Measurements from ENCODE around the gene ADAM8. TPM values are rescaled to one million over a fixed set of nuclear protein-coding genes. Genes with fewer than 3 reads are reported as not detected.

Gene ADAM8
- total RNA-seq, 2 experiments from 2014 or later: 90.8 to 91.0 TPM

- H3K4me1 Mint-ChIP-seq: peaks cover 19% of the 10 kb centered on the region
- no peak for DNase-seq
- no peaks in the 10 kb centered on the region for H3K36me3 Mint-ChIP-seq
- H3K9me3 Mint-ChIP-seq: no peaks in the 10 kb centered on the region
- H3K4me3 Mint-ChIP-seq: no peak overlapping the region
- no peak for ATAC-seq (ENCODE audit: low read depth)
- POLR2A ChIA-PET: no interaction called here
- peaks cover 2% of the 10 kb centered on the region for H3K27me3 Mint-ChIP-seq
- H3K27ac Mint-ChIP-seq: no peak overlapping the region
Measured at GRCh38 chr10:133255323-133255722, 21.3 kb downstream of the ADAM8 start.

GRCh38 chr10:133254421-133255120 is 22.1 kb downstream of the ADAM8 start:
- ATAC-seq (ENCODE audit: low read depth): no peak
- Mint-ChIP-seq H3K27ac (peak overlapping the region; percentile 30), H3K4me3 (no peak overlapping the region)

GRCh38 chr10:133253361-133253955 is 23.2 kb downstream of the ADAM8 start:
- Mint-ChIP-seq H3K27me3 (peaks cover 4% of the 10 kb centered on the region), H3K9me3 (no peaks in the 10 kb centered on the region), H3K27ac (no peak overlapping the region), H3K4me3 (no peak overlapping the region), H3K36me3 (no peaks in the 10 kb centered on the region), H3K4me1 (peaks cover 5% of the 10 kb centered on the region)
- POLR2A ChIA-PET: no interaction called here
- no peak for ATAC-seq (ENCODE audit: low read depth)
- DNase-seq: no peak

More at GRCh38 chr10:133254421-133255120, 22.1 kb downstream of the ADAM8 start:
- no peaks in the 10 kb centered on the region for H3K9me3 Mint-ChIP-seq
- H3K36me3 Mint-ChIP-seq: no peaks in the 10 kb centered on the region
- no peak for DNase-seq
- H3K4me1 Mint-ChIP-seq: peaks cover 11% of the 10 kb centered on the region
- POLR2A ChIA-PET: no interaction called here
- H3K27me3 Mint-ChIP-seq: peaks cover 4% of the 10 kb centered on the region

- Mint-ChIP-seq H3K27me3 (peaks cover 4% of the 10 kb centered on the region), H3K4me1 (peaks cover under 1% of the 10 kb centered on the region), H3K36me3 (no peaks in the 10 kb centered on the region), H3K27ac (no peak overlapping the region), H3K4me3 (no peak overlapping the region), H3K9me3 (no peaks in the 10 kb centered on the region)
- POLR2A ChIA-PET: no interaction called here
- ATAC-seq (ENCODE audit: low read depth) (no peak), DNase-seq (no peak)
Measured at GRCh38 chr10:133252223-133252552, 24.5 kb downstream of the ADAM8 start.

GRCh38 chr10:133251388-133252222 is 25.1 kb downstream of the ADAM8 start:
- peaks cover 4% of the 10 kb centered on the region for H3K4me1 Mint-ChIP-seq
- peaks cover 4% of the 10 kb centered on the region for H3K27me3 Mint-ChIP-seq
- POLR2A ChIA-PET: no interaction called here
- DNase-seq: no peak
- no peak overlapping the region for H3K4me3 Mint-ChIP-seq
- no peak for ATAC-seq (ENCODE audit: low read depth)
- H3K27ac Mint-ChIP-seq: no peak overlapping the region
- no peaks in the 10 kb centered on the region for H3K9me3 Mint-ChIP-seq
- no peaks in the 10 kb centered on the region for H3K36me3 Mint-ChIP-seq

- Mint-ChIP-seq H3K27me3 (peaks cover 6% of the 10 kb centered on the region), H3K4me1 (peaks cover 4% of the 10 kb centered on the region), H3K36me3 (no peaks in the 10 kb centered on the region), H3K27ac (peak overlapping the region; percentile 76), H3K4me3 (no peak overlapping the region), H3K9me3 (no peaks in the 10 kb centered on the region)
- POLR2A ChIA-PET: no interaction called here
- DNase-seq: no peak
- ATAC-seq (ENCODE audit: low read depth): no peak
Measured at GRCh38 chr10:133249975-133250754, 26.5 kb downstream of the ADAM8 start.

GRCh38 chr10:133249094-133249780 is 27.4 kb downstream of the ADAM8 start:
- H3K9me3 Mint-ChIP-seq: no peaks in the 10 kb centered on the region
- peaks cover 6% of the 10 kb centered on the region for H3K27me3 Mint-ChIP-seq
- no peak overlapping the region for H3K4me3 Mint-ChIP-seq
- H3K27ac Mint-ChIP-seq: peak overlapping the region; percentile 76
- H3K4me1 Mint-ChIP-seq: peaks cover 4% of the 10 kb centered on the region
- no peak for DNase-seq
- POLR2A ChIA-PET: no interaction called here
- no peaks in the 10 kb centered on the region for H3K36me3 Mint-ChIP-seq
- no peak for ATAC-seq (ENCODE audit: low read depth)

- peaks cover 6% of the 10 kb centered on the region for H3K27me3 Mint-ChIP-seq
- no peak overlapping the region for H3K4me3 Mint-ChIP-seq
- POLR2A ChIA-PET: no interaction called here
- ATAC-seq (ENCODE audit: low read depth) (no peak), DNase-seq (no peak)
- peaks cover 4% of the 10 kb centered on the region for H3K4me1 Mint-ChIP-seq
- no peaks in the 10 kb centered on the region for H3K9me3 Mint-ChIP-seq
- H3K36me3 Mint-ChIP-seq: no peaks in the 10 kb centered on the region
- H3K27ac Mint-ChIP-seq: no peak overlapping the region
Measured at GRCh38 chr10:133248334-133248715, 28.3 kb downstream of the ADAM8 start.

GRCh38 chr10:133247681-133248333 is 28.9 kb downstream of the ADAM8 start:
- H3K4me3 Mint-ChIP-seq: no peak overlapping the region
- POLR2A ChIA-PET: no interaction called here
- peaks cover 6% of the 10 kb centered on the region for H3K27me3 Mint-ChIP-seq
- DNase-seq (no peak), ATAC-seq (ENCODE audit: low read depth) (no peak)
- H3K36me3 Mint-ChIP-seq: no peaks in the 10 kb centered on the region
- peaks cover 4% of the 10 kb centered on the region for H3K4me1 Mint-ChIP-seq
- no peak overlapping the region for H3K27ac Mint-ChIP-seq
- no peaks in the 10 kb centered on the region for H3K9me3 Mint-ChIP-seq

GRCh38 chr10:133246236-133246626 is 30.4 kb downstream of the ADAM8 start:
- Mint-ChIP-seq H3K4me1 (peaks cover 14% of the 10 kb centered on the region), H3K27me3 (peaks cover 15% of the 10 kb centered on the region), H3K36me3 (no peaks in the 10 kb centered on the region), H3K4me3 (no peak overlapping the region), H3K27ac (no peak overlapping the region), H3K9me3 (no peaks in the 10 kb centered on the region)
- ATAC-seq (ENCODE audit: low read depth) (no peak), DNase-seq (no peak)
- POLR2A ChIA-PET: no interaction called here

GRCh38 chr10:133245439-133246235 is 31.0 kb downstream of the ADAM8 start:
- H3K27me3 Mint-ChIP-seq: peaks cover 21% of the 10 kb centered on the region
- ATAC-seq (ENCODE audit: low read depth) (no peak), DNase-seq (no peak)
- no peaks in the 10 kb centered on the region for H3K36me3 Mint-ChIP-seq
- H3K27ac Mint-ChIP-seq: no peak overlapping the region
- H3K9me3 Mint-ChIP-seq: no peaks in the 10 kb centered on the region
- H3K4me1 Mint-ChIP-seq: peaks cover 20% of the 10 kb centered on the region
- POLR2A ChIA-PET: no interaction called here
- H3K4me3 Mint-ChIP-seq: no peak overlapping the region

- DNase-seq (no peak), ATAC-seq (ENCODE audit: low read depth) (no peak)
- Mint-ChIP-seq H3K27me3 (peaks cover 29% of the 10 kb centered on the region), H3K4me3 (no peak overlapping the region), H3K27ac (no peak overlapping the region), H3K4me1 (peaks cover 20% of the 10 kb centered on the region), H3K9me3 (no peaks in the 10 kb centered on the region), H3K36me3 (no peaks in the 10 kb centered on the region)
- POLR2A ChIA-PET: no interaction called here
Measured at GRCh38 chr10:133243593-133243992, 33.1 kb downstream of the ADAM8 start.
